Epidermal melanocyte (primary cell): ENCODE data around the gene ZPBP2.
"Not testable (repeated sequence)": the region's sequence is repeated elsewhere in the genome, so short reads cannot be mapped to it uniquely, and the experiment has no call there.

Experiments used
- DNase-seq: peaks from one replicate; pipeline ENCODE4 v3.0.0; 2011; ENCODE audit warnings: low spot score; ENCODE audit not compliant: insufficient read length

Gene ZPBP2

DNA sequence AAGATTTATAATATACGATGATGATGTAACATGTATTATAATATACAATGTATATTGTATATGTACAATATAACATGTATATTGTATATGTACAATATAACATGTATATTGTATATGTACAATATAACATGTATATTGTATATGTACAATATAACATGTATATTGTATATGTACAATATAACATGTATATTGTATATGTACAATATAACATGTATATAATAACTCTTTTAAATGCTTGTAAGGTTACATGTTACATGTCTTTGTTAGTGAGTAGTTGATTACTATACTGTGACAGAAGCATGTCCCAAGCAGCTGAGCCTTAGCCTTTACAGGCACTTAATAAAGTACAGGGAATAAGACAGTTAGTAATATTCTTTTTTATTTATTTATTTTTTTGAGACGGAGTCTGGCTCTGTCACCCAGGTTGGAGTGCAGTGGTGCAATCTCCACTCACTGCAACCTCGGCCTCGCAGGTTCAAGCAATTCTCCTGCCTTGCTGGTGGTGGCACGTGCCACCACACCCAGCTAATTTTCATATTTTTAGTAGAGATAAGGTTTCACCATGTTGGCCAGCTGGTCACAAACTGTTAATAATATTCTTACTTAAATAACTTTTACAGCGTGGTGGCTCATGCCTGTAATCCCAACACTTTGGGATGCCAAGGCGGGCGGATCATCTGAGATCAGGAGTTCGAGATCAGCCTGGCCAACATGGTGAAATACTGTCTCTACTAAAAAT, 11.9 kb upstream of the ZPBP2 start:
- not testable (repeated sequence) for DNase-seq

DNA sequence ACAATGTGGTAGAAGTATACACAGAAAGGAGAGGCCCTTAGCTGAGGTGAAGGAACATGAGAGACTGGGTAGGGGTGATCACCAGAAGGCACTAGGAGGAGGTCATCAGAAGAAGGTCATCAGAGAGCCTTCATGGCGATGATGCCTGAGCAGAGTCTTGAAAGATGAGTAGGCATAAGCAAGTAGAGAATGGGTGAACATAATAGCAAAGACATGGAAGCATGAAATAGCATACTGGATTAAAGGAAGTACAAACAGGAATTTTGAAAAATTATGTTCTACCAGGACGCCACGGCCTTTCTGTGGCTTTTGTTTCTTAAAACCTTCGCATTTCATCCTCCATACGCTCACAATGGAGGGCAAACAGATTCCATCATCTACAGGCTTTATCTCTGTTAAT, 6.8 kb upstream of the ZPBP2 start:
- no peak for DNase-seq

DNA sequence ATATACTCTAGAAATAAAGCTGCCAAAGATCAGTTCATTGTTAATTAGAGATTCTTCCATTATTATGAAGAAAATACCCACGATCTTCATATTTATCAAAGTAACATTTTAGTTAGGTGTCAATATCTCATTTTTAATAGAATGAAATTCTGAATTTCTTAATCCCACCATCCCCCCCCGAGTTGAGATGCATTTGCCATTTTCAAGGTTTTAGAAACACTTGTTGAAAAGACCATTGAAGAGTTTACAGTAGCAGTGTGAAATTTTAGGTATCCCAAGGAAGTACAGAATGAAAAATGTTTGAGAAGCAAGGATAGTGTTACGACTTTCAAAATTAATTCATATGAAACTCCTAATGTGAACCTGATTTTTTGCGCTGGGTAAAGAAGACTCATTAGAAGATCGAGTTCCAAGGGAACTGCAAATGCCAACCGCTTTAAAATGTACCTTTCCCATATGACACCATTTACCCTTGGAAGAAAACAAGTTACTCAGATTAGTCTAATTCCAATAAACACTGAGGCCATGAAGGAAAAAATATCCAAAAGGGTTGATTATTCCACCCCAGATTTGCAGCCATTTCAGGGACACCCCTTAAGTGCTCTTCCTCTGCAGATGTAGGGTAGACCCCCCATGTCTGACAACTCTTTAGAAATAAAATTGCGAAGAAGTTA, 4.6 kb upstream of the ZPBP2 start:
- DNase-seq = no peak

DNA sequence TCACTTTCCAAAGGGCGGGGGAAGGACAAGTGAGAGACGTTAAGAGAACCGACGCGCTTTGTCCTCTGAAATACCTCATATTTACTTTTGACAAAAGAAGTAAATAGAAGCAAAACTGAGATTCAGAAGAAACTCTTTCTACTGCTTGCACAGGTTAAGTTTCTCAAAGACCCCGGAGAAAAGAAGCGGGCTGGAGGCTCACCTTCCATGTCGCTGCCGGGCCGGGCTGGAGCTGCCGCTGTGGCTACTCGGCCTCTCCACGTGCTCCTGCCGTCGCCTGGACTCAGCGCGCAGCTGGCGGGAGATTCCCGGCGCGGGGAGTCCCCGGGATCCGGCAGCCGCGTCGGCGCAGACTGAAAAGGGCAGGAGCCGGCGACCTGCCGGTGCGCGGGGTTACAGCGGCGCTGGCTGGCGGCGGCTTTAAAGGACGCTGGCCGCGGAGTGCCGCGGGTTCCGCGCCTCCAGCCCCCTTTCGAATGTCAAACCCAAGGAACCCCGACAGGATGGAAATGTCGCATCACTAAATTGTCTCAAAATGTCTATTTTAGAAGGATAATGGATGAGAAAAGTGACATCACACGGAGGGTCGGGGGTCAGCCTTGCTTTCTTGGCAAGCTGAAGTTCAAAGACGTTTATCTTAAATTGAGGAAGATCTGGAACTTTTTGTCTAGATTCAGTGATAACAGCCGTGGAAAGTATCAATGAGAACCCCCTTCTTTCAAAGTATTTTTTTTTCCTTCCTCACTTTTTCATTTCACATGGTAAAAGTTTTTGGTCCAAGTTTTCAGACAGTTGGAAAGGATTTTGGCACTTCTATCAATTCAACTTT, 3.9 kb upstream of the ZPBP2 start, which contains the start of gene IKZF3:
Gene IKZF3, minus strand, starts transcription at position 395 of the 829 bp plus-strand sequence. Its CDS starts 186 bp downstream, at position 209.
- DNase-seq = no peak

DNA sequence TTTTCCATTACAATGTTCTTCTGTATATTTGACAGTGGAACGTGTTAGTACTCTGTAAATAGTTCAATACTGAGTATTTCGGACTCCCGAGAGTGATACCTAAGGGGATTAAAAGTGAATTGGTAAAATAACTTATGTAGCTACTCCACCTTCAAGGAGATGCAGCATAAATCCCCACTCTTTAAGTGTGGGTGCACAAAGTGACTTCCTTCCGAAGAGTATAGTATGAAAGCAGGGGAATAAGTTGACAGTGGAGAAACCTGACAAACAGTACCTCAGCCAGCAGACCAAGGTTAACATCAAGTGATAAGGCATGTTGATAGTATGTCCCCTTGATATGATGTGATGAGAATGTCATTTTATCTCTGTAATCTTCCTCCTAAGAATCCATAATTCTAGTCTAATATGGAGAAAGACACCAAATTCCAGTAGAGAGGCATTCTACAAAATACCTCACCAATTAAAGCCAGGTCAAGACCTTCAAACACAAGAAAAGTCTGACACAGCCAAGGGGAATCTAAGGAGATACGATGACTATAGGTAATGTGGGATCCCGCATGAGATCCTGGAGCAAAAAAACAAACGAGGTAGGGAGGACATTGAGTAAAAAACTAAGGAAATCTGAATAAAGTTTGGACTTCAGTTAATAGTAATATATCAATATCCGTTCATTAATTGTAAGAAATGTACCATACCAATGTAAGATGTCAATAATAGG, 1.8 kb upstream of the ZPBP2 start:
- no peak for DNase-seq

DNA sequence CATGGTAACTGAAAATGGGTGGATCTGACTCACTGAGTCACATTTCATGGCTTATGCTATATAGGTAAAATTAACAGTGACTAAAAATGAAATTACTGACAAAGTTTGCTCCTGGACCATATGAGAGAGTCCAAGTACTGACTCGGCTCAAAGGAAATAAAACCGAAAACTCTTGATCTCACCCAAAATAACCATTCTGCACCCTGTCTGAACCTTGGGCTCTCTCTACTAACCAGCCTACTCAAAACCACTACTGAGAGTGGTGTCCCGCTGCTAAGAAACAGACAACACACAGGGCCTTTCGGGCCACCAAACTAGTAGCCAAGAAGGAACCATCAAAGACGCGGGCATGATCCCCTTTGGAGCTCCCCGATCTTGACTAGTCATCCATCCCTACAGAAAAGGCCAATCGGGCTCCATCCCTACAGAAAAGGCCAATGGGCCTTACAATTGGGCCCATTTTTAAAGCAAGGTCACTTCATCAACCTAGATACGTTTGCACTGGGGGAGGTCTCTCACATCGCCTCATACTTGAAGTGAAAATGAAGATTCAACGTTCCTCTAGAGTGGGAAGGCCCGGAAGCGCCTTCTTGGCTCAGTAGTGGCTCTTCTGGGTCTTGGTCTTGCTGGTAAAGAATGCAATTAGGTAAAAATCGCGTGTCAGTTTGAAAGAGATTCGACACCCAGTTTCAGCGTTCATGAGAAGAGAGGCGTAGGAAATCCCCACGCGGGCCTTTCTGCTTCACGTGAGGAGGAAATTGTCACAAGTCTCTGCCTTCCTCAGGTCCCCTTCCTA, 720 bp upstream of the ZPBP2 start:
- no peak for DNase-seq

DNA sequence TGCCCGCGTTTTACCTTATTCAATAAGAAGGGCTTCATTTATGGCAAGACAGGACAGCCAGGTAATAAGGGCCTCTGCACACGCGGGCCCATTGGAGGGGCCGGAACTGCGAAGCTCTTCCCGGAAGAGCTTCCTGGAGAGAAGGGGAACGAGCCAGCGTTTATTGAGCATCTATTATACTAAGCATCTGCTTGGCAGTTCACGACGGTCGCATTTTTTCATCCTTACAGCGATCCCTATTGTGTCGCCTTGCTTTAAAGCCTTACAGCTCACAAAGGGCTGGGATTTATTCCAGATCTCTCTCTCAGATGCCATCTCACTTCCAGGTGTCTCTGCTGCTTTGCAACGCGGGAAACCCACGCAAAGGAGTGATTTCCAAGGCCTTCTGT, 546 bp downstream of the ZPBP2 start:
- DNase-seq = no peak

DNA sequence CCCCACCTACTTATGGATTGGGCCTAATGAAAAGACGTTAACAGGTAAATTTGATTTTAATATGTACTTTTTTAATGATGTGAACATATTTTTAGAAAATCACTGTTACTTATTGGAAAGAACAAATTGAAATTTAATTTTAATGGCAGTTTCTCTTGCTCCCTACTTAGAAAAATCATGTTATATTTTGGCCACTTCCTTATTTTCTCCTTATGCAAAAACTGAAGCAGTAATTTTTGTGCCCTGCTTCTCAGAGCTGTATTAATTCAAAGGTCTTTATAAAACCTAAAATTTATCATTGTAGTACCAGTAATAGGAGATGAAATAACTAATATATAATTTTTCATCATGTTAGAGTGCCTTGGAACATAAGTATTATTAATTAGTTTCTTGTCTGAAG, 2.8 kb downstream of the ZPBP2 start:
- no peak for DNase-seq

DNA sequence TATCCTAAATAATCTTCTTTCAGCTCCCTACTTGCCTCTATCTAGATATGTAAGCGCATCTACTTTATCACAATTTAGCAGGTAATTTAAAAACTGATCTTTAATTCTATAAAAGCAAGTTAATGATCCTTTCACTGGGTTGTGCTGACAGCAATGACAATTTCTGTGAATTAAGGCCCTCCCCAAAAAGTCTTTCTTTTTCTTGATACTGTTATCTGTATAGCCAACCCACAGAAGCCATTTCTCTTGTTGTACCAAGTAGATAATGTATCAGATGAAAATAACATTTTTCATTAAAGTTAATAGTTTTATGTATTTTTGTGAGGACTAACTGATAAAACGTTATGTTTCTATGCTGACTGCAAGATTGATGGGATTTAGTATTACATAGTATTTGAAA, 3.8 kb downstream of the ZPBP2 start:
- DNase-seq = no peak

DNA sequence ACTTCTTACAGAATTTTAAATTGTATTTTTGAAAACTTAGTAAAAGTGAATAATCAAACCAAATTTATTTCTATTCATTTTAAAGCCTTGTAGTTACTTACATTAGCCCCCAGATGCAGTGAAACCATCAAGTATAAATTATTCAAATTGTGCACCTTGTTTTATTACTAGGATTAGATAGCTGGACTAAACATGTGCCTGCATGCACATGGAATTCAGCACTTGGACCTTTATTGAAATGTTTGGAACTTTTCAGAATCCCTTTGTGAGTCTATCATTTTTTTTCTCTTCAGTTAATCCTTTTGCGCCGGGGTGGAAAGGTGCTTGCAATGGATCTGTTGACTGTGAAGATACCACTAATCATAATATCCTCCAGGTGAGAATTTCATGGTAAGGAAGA, 4.7 kb downstream of the ZPBP2 start:
- DNase-seq = no peak

DNA sequence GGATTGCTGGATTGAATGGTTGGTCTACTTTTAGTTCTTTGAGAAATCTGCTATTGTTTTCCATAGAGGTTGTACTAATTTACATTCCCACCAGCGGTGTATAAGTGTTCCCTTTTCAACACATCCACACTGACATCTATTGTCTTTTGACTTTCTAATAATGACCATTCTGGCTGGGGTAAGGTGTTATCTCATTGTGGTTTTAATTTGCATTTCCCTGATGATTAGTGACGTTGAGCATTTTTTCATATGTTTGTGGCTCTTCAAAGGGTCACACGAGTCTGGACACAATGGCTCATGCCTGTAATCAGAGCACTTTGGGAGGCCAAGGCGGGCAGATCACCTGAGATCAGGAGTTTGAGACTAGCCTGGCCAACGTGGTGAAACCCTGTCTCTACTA, 18.1 kb downstream of the ZPBP2 start:
- not testable (repeated sequence) for DNase-seq

DNA sequence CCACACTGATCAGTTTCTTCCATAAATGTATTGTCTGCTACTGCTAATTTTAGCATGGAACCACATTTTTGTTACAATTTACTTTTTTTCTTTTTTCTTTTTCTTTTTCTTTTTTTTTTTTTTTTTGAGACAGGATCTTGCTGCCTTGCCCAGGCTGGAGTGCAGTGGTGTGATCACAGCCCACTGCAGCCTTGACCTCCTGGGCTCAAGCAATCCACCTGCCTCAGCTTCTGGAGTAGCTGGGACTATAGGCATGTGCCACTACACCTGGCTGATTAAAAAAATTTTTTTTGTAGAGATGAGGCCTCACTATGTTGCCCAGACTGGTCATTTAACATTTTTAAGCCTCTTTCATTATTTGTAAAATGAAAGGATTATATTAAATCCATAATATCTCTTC, 19.1 kb downstream of the ZPBP2 start:
- DNase-seq = no peak

DNA sequence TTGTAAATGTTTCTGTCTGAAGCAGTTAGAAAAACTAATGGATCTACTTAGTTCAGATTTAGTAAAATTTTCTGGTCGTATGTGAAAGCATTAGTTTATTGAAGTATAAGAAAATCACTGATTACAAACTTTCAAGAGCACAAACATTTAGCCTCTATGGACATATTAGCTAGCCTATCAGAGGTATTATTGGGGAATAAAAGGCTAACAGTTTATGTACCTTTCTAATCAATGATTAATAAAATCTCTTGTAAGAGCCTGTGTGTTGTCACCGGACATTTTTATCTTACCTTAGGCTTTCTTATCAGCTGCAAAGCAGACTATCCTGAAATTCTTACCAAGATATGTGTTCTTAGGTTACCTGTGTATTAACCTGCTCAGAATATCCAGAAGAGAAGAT, 21.2 kb downstream of the ZPBP2 start:
- no peak for DNase-seq

DNA sequence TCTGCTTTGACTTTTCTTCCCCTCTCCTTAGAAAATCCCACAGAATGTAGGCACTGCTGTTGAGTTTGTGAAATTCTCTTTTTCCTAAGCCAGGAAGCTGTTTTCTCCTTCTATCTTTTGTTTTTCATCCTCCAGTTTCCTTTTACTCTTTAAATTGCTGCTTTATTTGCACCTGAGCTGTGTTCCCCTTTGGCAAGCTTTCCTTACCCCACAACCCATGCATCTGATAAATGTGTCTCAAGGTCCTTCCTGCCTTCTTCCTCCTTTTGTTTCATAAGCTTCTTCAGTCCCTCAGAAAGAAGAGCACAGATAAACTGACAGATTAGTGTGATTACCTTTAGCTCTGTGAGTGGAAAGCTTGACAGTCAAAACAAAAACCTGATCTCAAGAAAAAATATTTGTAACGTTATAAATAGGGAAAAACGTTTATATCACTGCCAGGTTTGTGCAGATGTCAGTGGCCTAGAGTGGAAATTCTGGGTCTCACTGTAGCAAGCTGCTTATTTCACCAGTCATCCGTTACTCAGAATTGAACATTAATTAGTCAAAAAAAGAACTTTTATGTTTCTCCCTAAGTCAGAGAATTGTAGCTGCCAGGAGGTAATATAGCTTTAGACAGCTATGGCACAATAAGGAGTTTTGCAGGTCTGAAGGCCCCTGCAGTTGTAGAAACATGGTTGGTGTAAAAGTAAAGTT, 26.8 kb downstream of the ZPBP2 start:
- no peak for DNase-seq

DNA sequence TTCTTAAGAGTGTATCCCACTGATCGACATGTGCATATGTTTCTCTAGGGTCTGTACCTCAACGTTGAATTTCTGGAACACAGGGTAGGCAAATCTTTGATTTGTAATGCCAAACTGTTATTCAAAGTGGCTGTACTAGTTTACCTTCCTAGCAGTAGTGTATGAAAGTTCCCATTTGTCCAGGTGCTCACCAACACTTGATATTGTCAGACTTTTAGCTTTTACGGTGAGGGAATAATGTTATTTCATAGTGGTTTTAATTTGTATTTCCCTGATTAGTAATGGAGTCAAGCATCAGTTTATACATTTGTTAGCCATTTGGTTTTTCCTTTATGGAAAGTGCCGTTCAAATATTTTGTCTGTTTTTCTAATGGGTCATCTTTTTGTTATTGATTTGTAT, 30.1 kb downstream of the ZPBP2 start:
- no peak for DNase-seq

DNA sequence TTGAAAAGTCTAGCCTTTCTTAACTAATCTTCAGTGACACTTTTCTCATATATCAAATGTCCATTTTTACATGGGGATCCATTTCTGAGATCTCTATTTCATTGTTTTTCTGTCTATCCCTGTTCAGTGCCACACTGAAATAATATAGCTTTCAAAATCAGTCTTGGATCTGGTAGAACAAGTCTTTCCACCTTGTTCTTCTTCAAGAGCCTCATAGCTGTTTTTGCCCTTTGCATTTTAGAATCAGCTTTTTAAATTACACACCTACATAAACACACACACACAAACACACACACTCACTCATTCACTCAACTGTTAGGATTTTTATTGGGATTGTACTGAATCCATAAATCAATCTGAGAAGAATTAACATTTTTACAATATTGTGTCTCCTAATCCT, 31.2 kb downstream of the ZPBP2 start:
- no peak for DNase-seq

DNA sequence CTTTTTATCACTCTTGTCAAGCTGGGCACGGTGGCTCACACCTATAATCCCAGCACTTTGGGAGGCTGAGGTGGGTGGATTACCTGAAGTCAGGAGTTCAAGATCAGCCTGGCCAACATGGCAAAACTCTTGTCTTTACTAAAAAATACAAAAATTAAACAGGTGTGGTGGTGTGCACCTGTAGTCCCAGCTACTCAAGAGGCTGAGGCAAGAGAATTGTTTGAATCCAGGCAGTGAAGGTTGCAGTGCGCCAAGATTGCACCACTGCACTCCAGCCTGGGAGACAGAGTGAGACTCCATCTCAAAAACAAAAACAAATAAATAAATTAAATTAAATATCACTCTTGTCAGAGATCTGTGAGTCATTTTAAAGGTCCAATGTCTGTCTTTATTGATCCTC, 34.0 kb downstream of the ZPBP2 start:
- not testable (repeated sequence) for DNase-seq

DNA sequence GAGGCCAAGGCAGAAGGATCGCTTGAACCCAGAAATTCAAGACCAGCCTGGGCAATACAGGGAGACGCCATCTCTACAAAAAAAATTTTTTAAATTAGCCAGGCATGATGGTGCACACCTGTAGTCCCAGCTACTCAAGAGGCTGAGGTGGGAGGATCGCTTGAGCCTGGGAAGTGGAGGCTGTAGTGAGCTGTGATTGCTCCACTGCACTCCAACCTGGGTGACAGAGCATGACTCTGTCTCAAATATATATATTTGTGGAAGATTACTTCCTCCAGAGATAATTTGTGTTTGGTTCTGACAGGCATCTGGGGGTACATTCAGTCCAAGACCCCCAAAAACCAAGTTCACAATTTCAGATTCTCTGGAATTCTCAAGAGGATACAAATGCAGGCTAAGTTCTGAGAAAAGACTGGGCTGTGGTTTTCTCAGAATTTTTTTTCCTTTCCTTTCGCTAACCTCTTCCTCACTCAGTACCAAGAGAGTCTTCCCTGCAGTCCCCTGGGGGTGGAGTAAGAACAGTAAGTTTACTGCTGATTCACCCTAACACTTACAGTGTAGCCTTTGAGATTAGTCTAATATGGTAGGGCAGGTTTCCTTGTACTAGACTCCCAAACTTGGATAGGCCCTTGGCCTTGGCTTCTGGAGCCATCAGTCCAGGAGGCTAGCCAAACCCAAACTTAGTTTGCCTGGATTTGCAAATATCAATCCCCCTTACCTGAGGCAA, 35.3 kb downstream of the ZPBP2 start:
- DNase-seq = no peak

DNA sequence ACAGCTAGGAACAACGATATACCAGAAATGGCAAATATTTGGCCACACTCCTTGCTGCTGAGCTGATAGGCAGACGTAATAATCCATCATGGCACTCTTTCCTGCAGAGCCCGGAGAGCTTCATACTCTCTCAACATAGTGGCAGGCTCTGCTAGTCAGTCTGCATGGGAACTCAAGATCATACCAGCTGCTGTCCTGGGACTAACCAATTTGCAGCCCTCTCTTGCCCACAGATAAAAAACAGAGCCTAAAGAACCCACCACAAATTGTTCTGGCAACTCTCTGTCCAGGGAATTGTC, 36.9 kb downstream of the ZPBP2 start:
- DNase-seq = no peak
